DND-41 (cell line): ENCODE measurements around the gene HLA-DPB1.

Experiments
- ATAC-seq: fragments of 200-7000 bp; cut with Tn5 transposase; 3 replicates; pipeline ENCODE4 v1.9.1; 2021; ENCODE audit warnings: low read depth; ENCODE audit not compliant: insufficient read depth
- DNase-seq: peaks from one replicate; pipeline ENCODE4 v3.0.0-alpha.2; 2020
- H2AFZ ChIP-seq: 2 replicates; pipeline ENCODE4 v1.6.0; 2012; ENCODE audit warnings: low read depth, low read length
- H3K27ac ChIP-seq: 2 replicates; pipeline ENCODE4 v1.5.1; 2012; ENCODE audit warnings: low read length, inconsistent platforms
- H3K27me3 ChIP-seq: fragments of 200-600 bp; sonication (generic); 2 replicates; pipeline ENCODE4 v1.6.0; 2012; ENCODE audit warnings: low read length, mild to moderate bottlenecking, inconsistent platforms; ENCODE audit not compliant: insufficient read depth, poor library complexity
- H3K36me3 ChIP-seq: 2 replicates; pipeline ENCODE4 v1.5.1; 2012; ENCODE audit warnings: low read length, inconsistent platforms; ENCODE audit not compliant: insufficient read depth
- H3K4me1 ChIP-seq: 2 replicates; pipeline ENCODE4 v1.5.1; 2012; ENCODE audit warnings: mild to moderate bottlenecking, low read length; ENCODE audit not compliant: insufficient read depth
- H3K4me2 ChIP-seq: 2 replicates; pipeline ENCODE4 v1.6.0; 2012; ENCODE audit warnings: mild to moderate bottlenecking, moderate library complexity, low read length, inconsistent platforms; ENCODE audit not compliant: insufficient read depth
- H3K4me3 ChIP-seq, 2 experiments: fragments of 200-600 bp in 1 of 2; shearing (Covaris generic) in 1 of 2; 2 replicates each; pipeline ENCODE4 v1.5.1; 2012 to 2016; ENCODE audit warnings: inconsistent platforms in 2 of 2, low read length in 2 of 2, mild to moderate bottlenecking in 2 of 2, low read depth in 1 of 2, moderate library complexity in 1 of 2
- H3K79me2 ChIP-seq: 2 replicates; pipeline ENCODE4 v1.6.0; 2012; ENCODE audit warnings: low read length, inconsistent platforms; ENCODE audit not compliant: insufficient read depth
- H3K9ac ChIP-seq: 2 replicates; pipeline ENCODE4 v1.6.0; 2012; ENCODE audit warnings: low read depth, mild to moderate bottlenecking, inconsistent platforms, low read length, moderate library complexity
- H3K9me3 ChIP-seq: 2 replicates; pipeline ENCODE4 v1.5.1; 2012; ENCODE audit warnings: low read length, moderate library complexity, mild to moderate bottlenecking, inconsistent platforms; ENCODE audit not compliant: insufficient read depth, severe bottlenecking
- H4K20me1 ChIP-seq: 2 replicates; pipeline ENCODE4 v1.6.0; 2012; ENCODE audit warnings: low read length; ENCODE audit not compliant: insufficient read depth
- CTCF ChIP-seq: IDR thresholded peaks from 2 replicates; pipeline ENCODE4 v1.5.1; 2012; ENCODE audit warnings: borderline replicate concordance, low read length, moderate library complexity, mild to moderate bottlenecking; ENCODE audit not compliant: poor library complexity, severe bottlenecking; ENCODE audit errors: extremely low read depth
- EZH2 ChIP-seq: IDR thresholded peaks from 3 replicates; pipeline ENCODE4 v1.6.1; 2012; ENCODE audit warnings: borderline replicate concordance, low read depth, mild to moderate bottlenecking, moderate library complexity, low read length, inconsistent platforms; ENCODE audit not compliant: severe bottlenecking

Gene HLA-DPB1

DNA sequence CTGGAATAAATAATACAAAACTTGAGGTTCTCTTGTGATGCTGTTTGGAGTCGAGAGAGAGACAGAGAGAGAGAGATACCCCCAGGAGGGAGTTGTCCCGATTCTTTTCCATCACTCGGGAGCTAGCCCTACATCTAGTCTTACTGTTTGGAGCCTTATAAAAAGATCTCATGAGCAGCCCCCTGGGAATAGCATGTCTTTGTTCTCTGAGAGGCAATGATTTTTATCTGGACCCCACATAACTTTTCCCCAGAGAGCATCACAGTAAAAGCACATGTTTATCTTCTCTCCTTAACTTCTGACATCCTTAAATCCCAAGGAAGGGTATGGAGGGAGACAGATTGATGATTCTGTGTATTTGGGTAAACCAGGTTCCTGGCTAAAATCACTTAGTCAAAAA, 45.5 kb upstream of the HLA-DPB1 start:
- no peaks in the 10 kb centered on the region for H3K4me1 ChIP-seq
- H3K4me3 ChIP-seq, result no peak overlapping the region
- no peaks in the 10 kb centered on the region for H3K9me3 ChIP-seq
- no peak overlapping the region for H3K4me2 ChIP-seq
- no peak overlapping the region for H3K27ac ChIP-seq
- peaks cover 34% of the 10 kb centered on the region for H3K27me3 ChIP-seq
- TF ChIP-seq EZH2 (no peak), CTCF (no peak)
- ATAC-seq, result no peak
- no peak overlapping the region for H3K9ac ChIP-seq
- no peak overlapping the region for H2AFZ ChIP-seq
- H4K20me1 ChIP-seq, result no peaks in the 10 kb centered on the region
- no peaks in the 10 kb centered on the region for H3K36me3 ChIP-seq
- DNase-seq, result no peak
- H3K79me2 ChIP-seq, result no peaks in the 10 kb centered on the region

GRCh38 chr6:33034554-33034953, 41.2 kb upstream of the HLA-DPB1 start:
- Histone ChIP-seq H2AFZ (no peak overlapping the region), H3K79me2 (no peaks in the 10 kb centered on the region), H3K9ac (no peak overlapping the region), H3K9me3 (no peaks in the 10 kb centered on the region), H3K27me3 (peaks cover 37% of the 10 kb centered on the region), H3K27ac (no peak overlapping the region), H3K4me3 (no peak overlapping the region), H3K4me1 (no peaks in the 10 kb centered on the region), H3K4me2 (no peak overlapping the region), H3K36me3 (no peaks in the 10 kb centered on the region), H4K20me1 (no peaks in the 10 kb centered on the region)
- no peak for DNase-seq
- TF ChIP-seq CTCF (no peak), EZH2 (no peak)
- no peak for ATAC-seq

DNA sequence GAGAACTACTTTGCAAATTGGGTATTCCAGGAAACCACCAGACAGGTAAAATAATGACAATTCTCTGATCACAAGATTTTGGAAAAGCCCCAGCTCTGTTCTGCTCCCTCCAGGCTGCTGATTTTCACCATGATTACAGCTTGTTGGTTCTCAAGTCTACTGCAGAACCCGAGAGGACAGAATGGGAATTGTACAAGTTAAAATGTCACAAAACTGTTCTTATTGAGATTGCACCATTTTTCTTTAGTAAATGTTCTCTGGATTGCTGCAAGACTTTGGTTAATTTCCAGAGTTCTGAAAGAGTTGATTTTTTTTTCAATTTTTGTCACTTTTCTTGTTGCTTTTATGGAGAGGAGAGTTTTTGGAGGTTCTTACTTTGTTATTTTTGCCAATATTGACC, 39.3 kb upstream of the HLA-DPB1 start:
- H3K79me2 ChIP-seq, result no peaks in the 10 kb centered on the region
- ATAC-seq (no peak), DNase-seq (no peak)
- no peak overlapping the region for H3K4me3 ChIP-seq
- no peaks in the 10 kb centered on the region for H3K4me1 ChIP-seq
- no peak overlapping the region for H2AFZ ChIP-seq
- peaks cover 25% of the 10 kb centered on the region for H3K27me3 ChIP-seq
- no peaks in the 10 kb centered on the region for H3K36me3 ChIP-seq
- H3K4me2 ChIP-seq, result no peak overlapping the region
- H3K9ac ChIP-seq, result no peak overlapping the region
- TF ChIP-seq CTCF (no peak), EZH2 (no peak)
- H3K9me3 ChIP-seq, result no peaks in the 10 kb centered on the region
- no peak overlapping the region for H3K27ac ChIP-seq
- no peaks in the 10 kb centered on the region for H4K20me1 ChIP-seq

DNA sequence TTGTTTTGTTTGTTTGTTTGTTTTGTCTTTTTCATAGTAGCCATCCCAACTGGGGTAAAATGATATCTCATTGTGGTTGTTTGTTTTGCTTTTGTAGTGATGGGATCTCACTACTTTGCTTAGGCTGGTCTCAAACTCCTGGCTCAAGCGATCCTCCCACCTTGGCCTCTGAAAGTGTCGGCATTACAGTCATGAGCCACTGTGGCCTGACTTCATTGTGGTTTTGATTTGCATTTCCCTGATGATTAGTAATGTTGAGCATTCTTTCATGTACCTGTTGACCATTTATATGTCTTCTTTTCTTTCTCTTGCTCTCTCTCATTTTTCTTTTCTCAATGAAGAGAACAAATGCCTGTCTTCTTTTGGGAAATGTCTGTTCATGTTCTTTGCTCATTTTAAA, 35.6 kb upstream of the HLA-DPB1 start:
- DNase-seq (no peak), ATAC-seq (no peak)
- no peaks in the 10 kb centered on the region for H3K4me1 ChIP-seq
- H3K9me3 ChIP-seq, result no peaks in the 10 kb centered on the region
- TF ChIP-seq EZH2, result no peak
- no peak overlapping the region for H3K4me2 ChIP-seq
- no peak overlapping the region for H3K4me3 ChIP-seq
- no peak overlapping the region for H3K9ac ChIP-seq
- H3K79me2 ChIP-seq, result no peaks in the 10 kb centered on the region
- H3K36me3 ChIP-seq, result no peaks in the 10 kb centered on the region
- peaks cover 18% of the 10 kb centered on the region for H3K27me3 ChIP-seq
- H4K20me1 ChIP-seq, result no peaks in the 10 kb centered on the region
- no peak overlapping the region for H2AFZ ChIP-seq
- no peak overlapping the region for H3K27ac ChIP-seq
